Skin epidermis (tissue), 12 donors: ENCODE results near the gene TTI1.
"Not testable (repeated sequence)": the region's sequence is repeated elsewhere in the genome, so short reads cannot be mapped to it uniquely, and the experiment has no call there.

Experiments
- H3K27ac ChIP-seq, 21 experiments: fragments of 200-600 bp; sonication (generic) in 11 of 21; one replicate each; pipeline ENCODE4 v1.5.0; 2020; ENCODE audit warnings: mild to moderate bottlenecking in 3 of 21, inconsistent platforms in 2 of 21, moderate library complexity in 2 of 21
- H3K4me3 ChIP-seq, 7 experiments: fragments of 200-600 bp; sonication (generic) in 2 of 7; one replicate each; pipeline ENCODE4 v1.5.0; 2020; ENCODE audit warnings: inconsistent platforms in 2 of 7, mild to moderate bottlenecking in 2 of 7, moderate library complexity in 1 of 7

The TTI1 gene

DNA sequence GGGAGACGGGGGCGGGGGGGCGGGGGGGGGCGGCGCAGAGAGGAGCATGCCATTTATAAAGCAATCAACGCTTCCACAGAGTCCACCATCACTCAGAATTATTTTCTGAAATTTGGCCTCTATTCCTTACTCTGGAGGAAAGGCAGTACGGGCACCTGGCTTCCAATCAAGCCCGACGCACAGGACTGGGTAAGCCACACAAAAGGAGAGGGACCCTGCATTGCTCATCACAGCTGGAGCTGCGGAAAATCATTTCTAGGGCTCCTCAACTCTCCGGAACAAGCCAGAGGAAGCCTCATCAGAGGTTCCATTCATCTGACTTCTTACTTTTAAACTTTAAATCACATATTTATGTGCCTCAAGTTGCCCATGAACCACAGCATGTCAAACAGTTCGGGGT is 55.9 kb downstream of the TTI1 start:
- no peak overlapping the region for H3K4me3 ChIP-seq
- no peak overlapping the region for H3K27ac ChIP-seq

- Histone ChIP-seq H3K27ac (no peak overlapping the region), H3K4me3 (no peak overlapping the region)
Measured at GRCh38 chr20:37976887-37977286, 56.4 kb downstream of the TTI1 start.

DNA sequence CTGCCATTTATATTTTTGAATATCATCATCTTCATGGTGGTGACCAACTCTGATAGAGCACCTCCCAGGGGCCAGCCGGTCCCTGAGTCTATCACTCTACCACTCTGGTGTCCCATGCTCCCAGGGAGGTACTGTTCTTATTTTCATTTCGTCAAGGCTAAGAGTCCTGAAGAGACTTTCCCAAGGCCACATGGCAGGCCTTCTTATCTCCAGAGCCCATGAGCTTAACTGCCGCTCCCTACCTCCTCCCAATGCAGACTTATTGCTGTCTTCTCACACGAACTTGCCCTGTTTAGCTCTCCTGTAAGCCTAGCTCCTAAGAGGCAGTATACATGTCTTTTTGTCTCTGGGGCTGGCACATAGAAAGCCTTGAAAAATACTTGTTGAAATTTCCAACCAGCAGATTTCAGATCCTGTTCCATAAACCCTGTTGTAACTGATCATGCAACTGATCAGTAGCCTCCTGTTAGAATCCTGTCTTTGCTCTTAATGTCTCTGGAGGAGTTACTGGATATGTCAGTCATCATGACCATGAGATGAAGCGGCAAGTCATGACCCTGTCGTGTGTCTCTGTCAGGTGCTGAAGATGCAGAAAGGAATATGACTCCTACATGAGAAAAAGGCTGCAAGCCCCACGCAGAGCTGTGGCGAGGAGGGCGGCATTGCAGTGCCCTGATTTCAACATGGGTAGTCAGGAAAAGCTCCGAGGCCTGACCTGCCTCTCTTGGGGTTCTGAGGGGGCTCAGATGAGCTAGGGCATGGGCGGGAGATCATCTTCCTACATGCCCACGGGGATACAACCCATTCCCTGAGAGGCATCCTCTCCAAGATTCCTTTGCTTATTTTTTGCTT is 60.0 kb downstream of the TTI1 start:
- Histone ChIP-seq H3K27ac (no peak overlapping the region), H3K4me3 (no peak overlapping the region)

DNA sequence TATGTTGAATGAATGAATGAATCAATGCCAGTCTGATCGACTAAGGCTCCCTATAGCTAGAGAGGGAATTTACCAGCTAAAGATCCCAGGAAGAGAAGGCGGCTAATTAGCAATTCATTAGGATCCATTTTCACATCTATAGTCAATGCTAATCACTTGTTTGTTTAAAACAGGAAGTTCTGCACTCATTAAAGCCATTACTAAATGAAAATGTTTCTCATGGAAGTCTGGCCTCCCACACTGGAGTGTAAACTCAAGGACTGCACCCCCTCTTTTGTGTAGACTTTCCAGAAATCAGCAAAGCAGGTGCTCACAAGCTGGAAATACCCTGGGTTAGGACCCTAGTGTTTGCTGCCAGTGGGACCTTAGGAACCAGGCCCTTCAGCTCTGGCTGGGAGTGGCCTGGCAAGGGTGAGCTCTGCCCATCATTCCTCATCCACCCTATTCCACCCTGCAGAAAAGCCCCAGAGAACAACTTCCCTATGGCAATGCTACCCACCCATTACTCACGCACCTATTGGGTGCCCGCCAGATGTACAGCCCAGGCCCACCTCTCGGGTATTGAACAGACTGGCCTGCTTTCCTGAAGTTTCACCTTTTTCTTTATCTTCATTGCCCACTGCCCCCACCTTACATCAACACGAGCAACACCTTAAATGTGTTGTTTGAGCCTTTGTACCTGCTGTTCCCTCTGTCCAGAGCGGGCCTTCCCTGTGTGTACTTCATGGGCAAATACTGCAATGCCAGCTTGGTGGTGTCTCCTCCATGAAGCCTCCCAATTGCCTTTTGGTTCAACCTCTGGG is 60.8 kb downstream of the TTI1 start:
- H3K4me3 ChIP-seq: no peak overlapping the region
- no peak overlapping the region for H3K27ac ChIP-seq

DNA sequence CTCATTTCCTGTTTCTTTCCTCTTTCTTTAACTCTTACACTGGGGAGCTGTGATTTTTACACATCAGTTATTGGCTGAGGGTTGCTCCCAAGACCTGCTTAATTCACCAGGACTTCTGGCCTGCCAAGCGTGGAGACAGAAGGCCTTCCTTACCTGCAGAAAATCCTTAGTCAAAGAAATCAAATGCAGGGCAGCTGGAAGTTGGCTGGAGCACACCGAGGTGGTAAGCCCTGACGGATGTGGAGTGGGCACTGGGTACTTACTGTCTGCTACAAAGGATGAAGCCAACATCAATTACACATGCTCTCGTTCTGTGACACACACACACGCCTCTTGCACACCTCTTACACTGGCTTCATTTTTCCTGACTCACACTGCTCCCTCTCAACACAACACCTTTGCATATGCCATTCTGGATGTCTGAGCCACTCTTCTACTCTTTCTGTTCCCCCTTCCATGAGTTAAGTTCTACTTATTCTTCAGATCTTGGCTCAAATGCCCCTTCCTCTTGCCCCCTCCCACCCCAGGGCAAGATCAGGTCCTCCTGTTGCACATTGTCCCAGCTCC is 61.6 kb downstream of the TTI1 start:
- no peak overlapping the region for H3K27ac ChIP-seq
- H3K4me3 ChIP-seq: no peak overlapping the region

DNA sequence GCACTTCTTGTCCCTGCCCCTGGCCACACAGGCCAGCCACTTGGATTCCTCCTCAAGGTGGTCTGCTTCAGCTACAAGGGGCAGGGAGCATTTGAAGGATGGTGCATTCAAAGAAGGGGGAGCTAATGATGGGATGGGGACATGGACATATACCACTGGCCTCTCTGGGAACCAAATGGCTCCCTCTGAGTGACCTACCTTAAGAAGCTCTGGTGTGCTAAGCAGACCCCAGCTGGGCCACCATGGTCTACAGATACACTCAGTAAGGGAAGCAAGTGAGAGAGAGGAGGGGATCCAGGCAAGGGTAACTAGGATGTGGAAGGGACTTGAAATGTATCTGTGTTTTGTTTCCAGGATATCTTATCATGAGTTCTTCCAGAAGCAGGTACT is 62.4 kb downstream of the TTI1 start:
- Histone ChIP-seq H3K4me3 (no peak overlapping the region), H3K27ac (no peak overlapping the region)

GRCh38 chr20:37969949-37970855 is 63.1 kb downstream of the TTI1 start:
- Histone ChIP-seq H3K27ac (no peak overlapping the region), H3K4me3 (no peak overlapping the region)

DNA sequence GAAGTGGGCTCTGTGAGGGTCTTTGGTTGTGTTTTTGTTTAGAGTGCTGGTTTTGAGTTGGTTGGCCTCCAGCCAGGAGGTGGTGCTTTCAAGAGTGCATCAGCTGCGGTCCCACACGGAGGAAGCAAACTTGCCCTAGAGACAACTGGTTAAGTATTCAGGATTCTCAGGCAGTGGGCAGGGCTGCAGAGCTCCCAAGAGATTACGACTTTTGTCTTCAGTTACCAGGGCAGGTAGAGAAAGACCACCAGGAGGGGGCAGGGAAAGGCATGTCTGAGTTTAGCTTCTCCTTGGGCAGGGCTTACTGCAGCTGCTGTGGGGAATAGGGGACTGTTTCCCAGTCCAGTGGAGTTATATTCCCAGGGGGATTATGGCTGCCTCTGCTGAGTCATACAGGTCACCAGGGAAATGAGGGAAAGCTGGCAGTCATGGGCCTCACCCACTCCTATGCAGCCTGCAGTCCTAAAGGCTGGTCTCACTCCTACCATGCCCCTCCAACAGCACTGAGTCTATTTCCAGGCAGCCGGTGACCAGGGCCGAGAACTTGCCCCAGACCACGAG is 64.3 kb downstream of the TTI1 start:
- H3K4me3 ChIP-seq: no peak overlapping the region
- no peak overlapping the region for H3K27ac ChIP-seq

DNA sequence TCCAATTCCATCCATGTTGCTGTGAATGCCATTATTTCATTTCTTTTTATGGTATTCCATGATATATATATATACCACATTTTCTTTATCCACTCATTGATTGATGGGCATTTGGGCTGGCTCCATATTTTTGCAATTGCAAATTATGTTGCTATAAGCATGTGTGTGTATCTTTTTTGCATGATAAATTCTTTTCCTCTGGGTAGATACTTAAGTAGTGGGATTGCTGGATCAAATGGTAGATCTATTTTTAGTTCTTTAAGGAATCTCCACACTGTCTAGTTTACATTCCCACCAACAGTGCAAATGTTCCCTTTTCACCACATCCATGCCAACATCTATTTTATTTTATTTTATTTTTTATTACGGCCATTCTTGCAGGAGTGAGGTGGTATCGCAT is 69.8 kb downstream of the TTI1 start:
- H3K27ac ChIP-seq, H3K4me3 ChIP-seq: not testable (repeated sequence)

- H3K4me3 ChIP-seq: no peak overlapping the region
- H3K27ac ChIP-seq: no peak overlapping the region
Measured at GRCh38 chr20:37961066-37961465, 72.2 kb downstream of the TTI1 start.

DNA sequence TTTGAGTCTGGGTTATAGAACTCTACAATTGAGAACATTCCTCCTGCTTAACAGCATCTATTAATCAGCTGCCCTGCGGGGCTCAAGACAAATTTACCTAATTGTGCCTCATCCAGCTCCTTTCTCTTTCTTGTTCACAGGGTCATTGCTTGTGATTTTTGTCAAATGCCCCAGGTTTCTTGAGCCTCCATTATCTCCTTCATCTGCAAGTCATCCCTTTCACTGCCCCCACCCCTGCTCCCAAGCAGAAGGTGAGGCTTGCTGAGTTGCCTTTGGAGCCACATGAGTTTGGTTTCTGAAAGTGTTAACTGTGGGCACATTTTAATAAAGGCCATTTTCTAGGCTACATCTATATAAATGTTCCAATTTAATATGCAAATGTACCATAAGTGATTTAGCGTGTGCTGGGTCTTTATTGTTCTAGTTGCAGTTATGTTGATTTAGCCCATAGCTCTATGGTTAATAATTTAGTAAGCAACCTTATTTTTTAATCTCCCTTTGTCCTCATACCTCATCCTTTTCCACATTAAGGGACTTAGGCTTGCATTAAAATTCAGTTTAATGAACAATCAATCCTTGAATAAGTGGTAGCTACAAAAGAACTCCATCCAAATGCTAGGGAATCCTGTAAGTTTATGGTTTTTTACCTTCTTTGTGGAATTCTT is 74.3 kb downstream of the TTI1 start:
- H3K27ac ChIP-seq: no peak overlapping the region

DNA sequence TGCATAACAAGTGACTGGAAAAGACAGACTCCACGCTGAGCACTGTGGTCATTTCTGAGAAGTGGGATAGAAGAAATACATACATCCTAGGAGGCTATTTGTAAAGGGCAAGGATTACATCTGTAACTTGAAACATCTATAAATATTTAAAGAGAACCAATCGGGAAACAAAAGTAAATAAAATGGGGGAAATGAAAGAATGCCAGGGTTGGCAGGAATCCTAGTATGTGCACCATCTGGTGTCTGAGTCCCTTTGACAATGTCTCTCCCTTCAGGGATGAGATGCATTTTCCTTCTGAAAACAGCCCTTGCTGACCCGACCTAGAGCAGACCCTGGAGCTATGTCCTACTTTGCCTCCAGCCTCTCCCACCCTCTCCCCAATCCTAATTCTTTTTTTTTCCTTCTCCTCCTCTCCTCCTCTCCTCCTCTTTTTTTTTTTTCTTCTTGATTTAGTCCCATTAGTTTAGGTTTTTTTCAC is 77.1 kb downstream of the TTI1 start:
- H3K27ac ChIP-seq: no peak overlapping the region
- no peak overlapping the region for H3K4me3 ChIP-seq

More for the DNA sequence above, 74.3 kb downstream of the TTI1 start:
- H3K4me3 ChIP-seq: no peak overlapping the region

- no peak overlapping the region for H3K4me3 ChIP-seq
- no peak overlapping the region for H3K27ac ChIP-seq
Measured at GRCh38 chr20:37955511-37955910, 77.7 kb downstream of the TTI1 start.

GRCh38 chr20:37954626-37955025 is 78.6 kb downstream of the TTI1 start:
- H3K27ac ChIP-seq: no peak overlapping the region
- no peak overlapping the region for H3K4me3 ChIP-seq

GRCh38 chr20:37954190-37954589 is 79.1 kb downstream of the TTI1 start:
- H3K27ac ChIP-seq: no peak overlapping the region
- H3K4me3 ChIP-seq: no peak overlapping the region

GRCh38 chr20:37948956-37949355 is 84.3 kb downstream of the TTI1 start:
- Histone ChIP-seq H3K4me3 (no peak overlapping the region), H3K27ac (no peak overlapping the region)

DNA sequence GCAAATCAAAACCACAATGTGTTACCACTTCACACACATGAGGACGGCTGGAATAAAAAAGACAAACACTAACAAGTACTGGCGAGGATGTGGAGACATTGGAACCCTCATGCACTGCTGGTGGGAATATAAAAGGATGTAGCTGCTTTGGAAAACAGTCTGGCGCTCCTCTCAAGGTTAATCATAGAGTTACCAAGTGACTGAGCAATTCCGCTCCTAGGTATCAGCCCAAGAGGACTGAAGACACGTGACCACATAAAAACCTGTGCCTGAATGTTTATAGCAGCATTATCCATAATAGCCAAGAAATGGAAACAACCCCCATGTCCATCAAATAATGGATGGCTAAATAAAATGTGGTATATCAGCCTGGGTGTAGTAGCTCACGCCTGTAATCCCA is 85.3 kb downstream of the TTI1 start:
- Histone ChIP-seq H3K27ac (no peak overlapping the region), H3K4me3 (no peak overlapping the region)

- H3K27ac ChIP-seq: no peak overlapping the region
- no peak overlapping the region for H3K4me3 ChIP-seq
Measured at GRCh38 chr20:37946946-37947345, 86.3 kb downstream of the TTI1 start.

DNA sequence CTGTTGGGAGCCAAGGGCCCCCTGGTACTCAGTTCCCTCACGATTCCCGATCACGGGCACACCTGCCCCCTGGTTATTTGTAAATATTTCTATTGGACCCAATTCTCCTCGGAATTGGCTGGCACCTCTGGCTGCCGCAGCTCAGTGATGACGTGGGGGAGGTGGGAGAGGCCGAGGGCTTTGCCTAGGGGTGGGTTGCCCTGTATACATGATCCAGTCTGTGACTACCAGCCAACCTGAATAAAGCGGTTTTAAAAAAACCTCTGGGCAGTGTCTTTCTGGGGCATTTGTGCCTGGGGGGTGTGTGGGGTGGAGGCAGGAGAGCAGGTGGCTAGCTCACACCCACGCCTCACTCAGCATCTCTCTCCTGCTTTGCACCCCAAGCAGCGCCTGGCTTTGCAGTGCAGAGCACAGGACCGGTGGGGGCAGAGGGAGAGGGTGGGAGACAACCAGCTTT is 88.1 kb downstream of the TTI1 start:
- no peak overlapping the region for H3K27ac ChIP-seq
- no peak overlapping the region for H3K4me3 ChIP-seq
